IMR-90 (cell line): ENCODE results near the gene SLC38A3. TPM values are rescaled to one million over a fixed set of nuclear protein-coding genes. Genes with fewer than 3 reads are reported as not detected.

ENCODE experiments used
- ATAC-seq: fragments of 200-7000 bp; cut with Tn5 transposase; 2 replicates; pipeline ENCODE4 v1.9.1; 2020; ENCODE audit warnings: low read depth, mild to moderate bottlenecking, moderate library complexity
- BruUV-seq: library from RNA; stranded (reverse); fragments of 400-500 nt; replicated peaks from 2 replicates; lab custom pipeline; 2021; lab: Mats Ljungman, UMichigan
- CTCF ChIA-PET: fragments of 300-600 bp; formaldehyde crosslinking; extraction: SDS; loops from one replicate; lab custom pipeline; 2021; ENCODE audit warnings: antibody characterized with exemption; lab: Yijun Ruan, JAX
- POLR2A ChIA-PET: fragments of 300-600 bp; sonication (Branson Sonifier 250); formaldehyde crosslinking; loops from one replicate; lab custom pipeline; 2022; ENCODE audit warnings: antibody characterized with exemption; ENCODE audit not compliant: unreplicated experiment; lab: Charles Lee
- DNase-seq: peaks from one replicate; pipeline ENCODE4 v3.0.0; 2013
- H2AFZ ChIP-seq: replicated peaks from 2 replicates; pipeline ENCODE3; 2013; ENCODE audit warnings: low read length, mild to moderate bottlenecking; ENCODE audit not compliant: poor library complexity
- H2AK5ac ChIP-seq: 2 replicates; pipeline ENCODE4 v1.6.1; 2013; ENCODE audit warnings: low read depth, low read length, inconsistent platforms
- H2AK9ac ChIP-seq: replicated peaks from 2 replicates; pipeline ENCODE3; 2013; ENCODE audit warnings: mild to moderate bottlenecking, low read depth, low read length, moderate library complexity; ENCODE audit not compliant: poor library complexity
- H2BK120ac ChIP-seq: 2 replicates; pipeline ENCODE4 v1.6.1; 2013; ENCODE audit warnings: low read depth, low read length, inconsistent platforms
- H2BK15ac ChIP-seq: 3 replicates; pipeline ENCODE4 v1.6.1; 2013; ENCODE audit warnings: low read depth, low read length, inconsistent platforms
- H2BK20ac ChIP-seq: 2 replicates; pipeline ENCODE4 v1.6.1; 2013; ENCODE audit warnings: low read depth, mild to moderate bottlenecking, inconsistent platforms, low read length, moderate library complexity
- H2BK5ac ChIP-seq: 2 replicates; pipeline ENCODE4 v1.6.1; 2013; ENCODE audit warnings: mild to moderate bottlenecking, low read depth, low read length, inconsistent platforms; ENCODE audit not compliant: poor library complexity, severe bottlenecking
- H3K14ac ChIP-seq: replicated peaks from 2 replicates; pipeline ENCODE4 v1.6.1; 2013; ENCODE audit warnings: low read depth, low read length, inconsistent platforms
- H3K18ac ChIP-seq: 2 replicates; pipeline ENCODE4 v1.6.1; 2013; ENCODE audit warnings: low read depth, low read length, control low read depth
- H3K23ac ChIP-seq: 2 replicates; pipeline ENCODE4 v1.6.1; 2013; ENCODE audit warnings: low read depth, low read length, inconsistent platforms
- H3K27ac ChIP-seq: 2 replicates; pipeline ENCODE4 v1.5.1; 2013; ENCODE audit warnings: mild to moderate bottlenecking, control low read depth, low read length; ENCODE audit not compliant: insufficient read depth
- H3K27me3 ChIP-seq: 2 replicates; pipeline ENCODE4 v1.6.1; 2013; ENCODE audit warnings: low read length; ENCODE audit not compliant: control insufficient read depth, insufficient read depth
- H3K36me3 ChIP-seq: 2 replicates; pipeline ENCODE4 v1.6.1; 2013; ENCODE audit warnings: low read length, mixed read lengths; ENCODE audit not compliant: control insufficient read depth, insufficient read depth
- H3K4ac ChIP-seq: 2 replicates; pipeline ENCODE4 v1.6.1; 2013; ENCODE audit warnings: low read depth, low read length, inconsistent platforms
- H3K4me1 ChIP-seq: 2 replicates; pipeline ENCODE4 v1.6.1; 2013; ENCODE audit warnings: low read length, mixed read lengths; ENCODE audit not compliant: control insufficient read depth, insufficient read depth
- H3K4me2 ChIP-seq: 2 replicates; pipeline ENCODE4 v1.6.1; 2013; ENCODE audit warnings: low read depth, mild to moderate bottlenecking, control low read depth, low read length, moderate library complexity
- H3K4me3 ChIP-seq: 2 replicates; pipeline ENCODE4 v1.5.1; 2013; ENCODE audit warnings: low read depth, mild to moderate bottlenecking, control low read depth, low read length, moderate library complexity; ENCODE audit not compliant: insufficient read depth
- H3K56ac ChIP-seq: 2 replicates; pipeline ENCODE4 v1.6.1; 2013; ENCODE audit warnings: low read length, inconsistent platforms; ENCODE audit not compliant: insufficient read depth; ENCODE audit errors: extremely low read depth
- H3K79me1 ChIP-seq, 2 experiments: 2 replicates each; pipeline ENCODE4 v1.6.1; 2013; ENCODE audit warnings: low read length in 2 of 2, inconsistent platforms in 1 of 2, low read depth in 1 of 2
- H3K9ac ChIP-seq: 2 replicates; pipeline ENCODE4 v1.6.1; 2013; ENCODE audit warnings: low read depth, low read length, control low read depth
- H3K9me1 ChIP-seq: 2 replicates; pipeline ENCODE4 v1.6.1; 2013; ENCODE audit warnings: low read length, inconsistent platforms; ENCODE audit not compliant: insufficient read depth
- H3K9me3 ChIP-seq: 2 replicates; pipeline ENCODE4 v1.6.1; 2013; ENCODE audit warnings: low read length; ENCODE audit not compliant: control insufficient read depth, insufficient read depth
- H4K20me1 ChIP-seq: 2 replicates; pipeline ENCODE4 v1.6.1; 2013; ENCODE audit warnings: low read length, inconsistent platforms; ENCODE audit not compliant: insufficient read depth
- H4K5ac ChIP-seq: 2 replicates; pipeline ENCODE4 v1.6.1; 2013; ENCODE audit warnings: mild to moderate bottlenecking, low read depth, low read length, control low read depth
- H4K8ac ChIP-seq, 2 experiments: 2 replicates each; pipeline ENCODE4 v1.6.1; 2013; ENCODE audit warnings: low read depth in 2 of 2, low read length in 2 of 2, control low read depth in 1 of 2, inconsistent platforms in 1 of 2
- H4K91ac ChIP-seq: 2 replicates; pipeline ENCODE4 v1.6.1; 2013; ENCODE audit warnings: low read depth, low read length, inconsistent platforms; ENCODE audit not compliant: insufficient read depth
- BHLHE40 ChIP-seq: fragments of 150-350 bp; IDR thresholded peaks from 2 replicates; pipeline ENCODE4 v1.6.1; 2016; ENCODE audit warnings: mild to moderate bottlenecking, low read depth, low read length
- CEBPB ChIP-seq: IDR thresholded peaks from 2 replicates; pipeline ENCODE4 v1.6.1; 2012; ENCODE audit warnings: low read depth, low read length, improper control_type of control experiment
- CHD1 ChIP-seq: IDR thresholded peaks from 2 replicates; pipeline ENCODE4 v1.6.1; 2012; ENCODE audit warnings: low read depth, low read length, improper control_type of control experiment
- FOS ChIP-seq: fragments of 150-350 bp; IDR thresholded peaks from 2 replicates; pipeline ENCODE4 v1.6.1; 2016; ENCODE audit warnings: low read depth, low read length
- MAFK ChIP-seq: IDR thresholded peaks from 2 replicates; pipeline ENCODE4 v1.6.1; 2012; ENCODE audit warnings: low read depth, low read length, improper control_type of control experiment
- MAZ ChIP-seq: IDR thresholded peaks from 2 replicates; pipeline ENCODE4 v1.6.1; 2012; ENCODE audit warnings: low read depth, mild to moderate bottlenecking, low read length, improper control_type of control experiment, moderate library complexity, borderline replicate concordance
- MXI1 ChIP-seq: IDR thresholded peaks from 2 replicates; pipeline ENCODE4 v1.6.1; 2012; ENCODE audit warnings: low read depth, mild to moderate bottlenecking, low read length, moderate library complexity, borderline replicate concordance
- NFE2L2 ChIP-seq: fragments of 150-350 bp; IDR thresholded peaks from 2 replicates; pipeline ENCODE4 v1.6.1; 2016; ENCODE audit warnings: low read depth, mild to moderate bottlenecking, low read length
- POLR2A ChIP-seq: IDR thresholded peaks from 2 replicates; pipeline ENCODE4 v1.6.1; 2012; ENCODE audit warnings: mild to moderate bottlenecking, low read depth, low read length
- RAD21 ChIP-seq: IDR thresholded peaks from 2 replicates; pipeline ENCODE4 v1.6.1; 2012; ENCODE audit warnings: low read length, improper control_type of control experiment
- RCOR1 ChIP-seq: IDR thresholded peaks from 2 replicates; pipeline ENCODE4 v1.6.1; 2012; ENCODE audit warnings: mild to moderate bottlenecking, low read length, improper control_type of control experiment; ENCODE audit not compliant: insufficient replicate concordance
- RFX5 ChIP-seq: IDR thresholded peaks from 2 replicates; pipeline ENCODE4 v1.8.0; 2012; ENCODE audit warnings: low read depth, mild to moderate bottlenecking, low read length, moderate library complexity
- SMC3 ChIP-seq: fragments of 150-350 bp; IDR thresholded peaks from 2 replicates; pipeline ENCODE4 v1.6.1; 2016; ENCODE audit warnings: low read depth, mild to moderate bottlenecking, antibody characterized with exemption, low read length, moderate library complexity
- USF2 ChIP-seq: fragments of 150-350 bp; IDR thresholded peaks from 2 replicates; pipeline ENCODE4 v1.6.1; 2017; ENCODE audit warnings: mild to moderate bottlenecking, antibody characterized with exemption, low read length, low read depth
- WGBS, 2 experiments: methylation state at CpG; one replicate each; pipeline versions ENCODE4 v1.1.5 to v1.1.7; 2013; ENCODE audit warnings: missing lambda C conversion rate in 2 of 2; ENCODE audit not compliant: insufficient read length in 1 of 2; ENCODE audit errors: extremely low coverage in 2 of 2; 5-methylcytosine and 5-hydroxymethylcytosine counted together
- dilution Hi-C: fragments of 300-500 bp; cut with HindIII; formaldehyde crosslinking; loops from one replicate; pipeline ENCODE4 v1.14.3; 2018; ENCODE audit warnings: low sequenced_read_pairs; ENCODE audit not compliant: unreplicated experiment
- in situ Hi-C: fragments of 300-500 bp; cut with MboI; formaldehyde crosslinking; loops from 3 replicates; pipeline ENCODE4 v1.14.3; 2019; ENCODE audit warnings: low sequenced_read_pairs, inconsistent platforms, mixed read lengths
- intact Hi-C: fragments of 100-400 bp; cut with micrococcal nuclease; formaldehyde crosslinking; loops from 2 replicates; pipeline ENCODE4 v1.10.0; 2022
- polyA plus RNA-seq, 3 experiments: library from polyadenylated mRNA; depleted of rRNA; stranded (reverse); fragments of >200 nt; gene quantifications; 2 replicates each; pipeline ENCODE4 v1.2.3, GENCODE V29; 2012; ENCODE audit warnings: low replicate concordance in 1 of 3
- total RNA-seq: library from RNA; depleted of rRNA; stranded (reverse); fragments of >200 nt; gene quantifications from 2 replicates; pipeline ENCODE4 v1.2.3, GENCODE V29; 2012
- TF ChIP-seq, protein P1 (sequence below): conservative IDR thresholded peaks from 2 replicates; pipeline ENCODE4 v1.5.1; 2012; ENCODE audit warnings: mild to moderate bottlenecking, low read depth, low read length, improper control_type of control experiment
- TF ChIP-seq, protein P2 (sequence below): fragments of 150-350 bp; IDR thresholded peaks from 2 replicates; pipeline ENCODE4 v1.6.1; 2016; ENCODE audit warnings: low read depth, mild to moderate bottlenecking, low read length, moderate library complexity, borderline replicate concordance

SLC38A3 gene
- total and polyA plus RNA-seq, 2 of the 4 experiments (the other 2 are of a cell fraction), result 0.12 to 0.36 TPM

DNA sequence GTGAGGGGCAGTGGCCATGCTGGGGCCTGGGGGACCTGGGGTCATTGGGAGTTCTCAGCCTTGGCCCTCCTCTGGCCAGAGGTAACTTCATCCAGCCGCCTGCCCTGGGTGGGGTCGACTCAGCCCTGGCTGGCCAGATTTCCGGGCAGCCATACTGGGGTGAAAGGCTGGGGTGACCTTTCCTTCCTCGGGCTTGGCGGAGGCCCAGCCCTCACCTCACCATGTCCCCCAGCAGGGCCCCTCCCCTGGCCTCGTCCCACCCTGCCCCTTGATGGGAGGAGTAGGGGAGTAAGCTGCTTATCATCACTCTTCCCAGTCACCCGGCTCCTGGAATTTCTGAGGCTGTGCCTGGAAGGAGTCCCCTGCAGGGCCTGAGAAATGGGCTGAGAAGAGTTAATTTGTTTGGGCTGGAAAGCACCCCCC is 44.5 kb upstream of the SLC38A3 start:
- H2BK15ac ChIP-seq, result no peak overlapping the region
- TF ChIP-seq NFE2L2 (no peak), RAD21 (no peak), MAZ (no peak), RFX5 (no peak), CEBPB (no peak), FOS (no peak), RCOR1 (no peak), CHD1 (no peak), MXI1 (no peak), BHLHE40 (no peak), USF2 (no peak), POLR2A (no peak), SMC3 (no peak), MAFK (no peak)
- TF ChIP-seq, protein P1, sequence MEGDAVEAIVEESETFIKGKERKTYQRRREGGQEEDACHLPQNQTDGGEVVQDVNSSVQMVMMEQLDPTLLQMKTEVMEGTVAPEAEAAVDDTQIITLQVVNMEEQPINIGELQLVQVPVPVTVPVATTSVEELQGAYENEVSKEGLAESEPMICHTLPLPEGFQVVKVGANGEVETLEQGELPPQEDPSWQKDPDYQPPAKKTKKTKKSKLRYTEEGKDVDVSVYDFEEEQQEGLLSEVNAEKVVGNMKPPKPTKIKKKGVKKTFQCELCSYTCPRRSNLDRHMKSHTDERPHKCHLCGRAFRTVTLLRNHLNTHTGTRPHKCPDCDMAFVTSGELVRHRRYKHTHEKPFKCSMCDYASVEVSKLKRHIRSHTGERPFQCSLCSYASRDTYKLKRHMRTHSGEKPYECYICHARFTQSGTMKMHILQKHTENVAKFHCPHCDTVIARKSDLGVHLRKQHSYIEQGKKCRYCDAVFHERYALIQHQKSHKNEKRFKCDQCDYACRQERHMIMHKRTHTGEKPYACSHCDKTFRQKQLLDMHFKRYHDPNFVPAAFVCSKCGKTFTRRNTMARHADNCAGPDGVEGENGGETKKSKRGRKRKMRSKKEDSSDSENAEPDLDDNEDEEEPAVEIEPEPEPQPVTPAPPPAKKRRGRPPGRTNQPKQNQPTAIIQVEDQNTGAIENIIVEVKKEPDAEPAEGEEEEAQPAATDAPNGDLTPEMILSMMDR, result no peak
- TF ChIP-seq, protein P2, sequence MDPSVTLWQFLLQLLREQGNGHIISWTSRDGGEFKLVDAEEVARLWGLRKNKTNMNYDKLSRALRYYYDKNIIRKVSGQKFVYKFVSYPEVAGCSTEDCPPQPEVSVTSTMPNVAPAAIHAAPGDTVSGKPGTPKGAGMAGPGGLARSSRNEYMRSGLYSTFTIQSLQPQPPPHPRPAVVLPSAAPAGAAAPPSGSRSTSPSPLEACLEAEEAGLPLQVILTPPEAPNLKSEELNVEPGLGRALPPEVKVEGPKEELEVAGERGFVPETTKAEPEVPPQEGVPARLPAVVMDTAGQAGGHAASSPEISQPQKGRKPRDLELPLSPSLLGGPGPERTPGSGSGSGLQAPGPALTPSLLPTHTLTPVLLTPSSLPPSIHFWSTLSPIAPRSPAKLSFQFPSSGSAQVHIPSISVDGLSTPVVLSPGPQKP, result no peak
- H2AK5ac ChIP-seq, result no peak overlapping the region; the same call in 1 of the 2 replicates
- H3K56ac ChIP-seq, result no peak overlapping the region
- no peak overlapping the region for H2BK5ac ChIP-seq
- DNase-seq, result no peak
- no peaks in the 10 kb centered on the region for H3K27me3 ChIP-seq
- H3K23ac ChIP-seq, result no peak overlapping the region
- H2AFZ ChIP-seq, result no peak overlapping the region
- H3K9me3 ChIP-seq, result no peaks in the 10 kb centered on the region
- H2AK9ac ChIP-seq, result no peak overlapping the region
- POLR2A ChIA-PET, result no interaction called here
- no peak overlapping the region for H3K4ac ChIP-seq
- H3K79me1 ChIP-seq, result peaks cover 14 to 77% of the 10 kb centered on the region in 2 experiments; a peak in 3 of 4 replicates
- H3K4me1 ChIP-seq, result peaks cover 50% of the 10 kb centered on the region
- no CpG with 5 or more reads among the region's 7 CpGs for WGBS, 2 experiments
- no peak overlapping the region for H2BK20ac ChIP-seq
- peaks cover 20% of the 10 kb centered on the region for H3K9me1 ChIP-seq
- H4K91ac ChIP-seq, result no peak overlapping the region
- H4K8ac ChIP-seq, result no peak overlapping the region
- H3K14ac ChIP-seq, result no peak overlapping the region
- H3K18ac ChIP-seq, result no peak overlapping the region
- no peak for ATAC-seq
- no peak overlapping the region for H3K9ac ChIP-seq
- in situ Hi-C loops, result no loop called here
- H3K36me3 ChIP-seq, result peaks cover 14% of the 10 kb centered on the region; the same call in 1 of the 2 replicates
- CTCF ChIA-PET, result no interaction called here
- H4K20me1 ChIP-seq, result 0 out of 2 replicates have a peak, but pooled peaks cover 8% of the 10 kb centered on the region
- H3K4me3 ChIP-seq, result no peak overlapping the region
- no peak overlapping the region for H2BK120ac ChIP-seq
- no peak overlapping the region for H3K4me2 ChIP-seq
- no TSS peak for BruUV-seq
- dilution Hi-C loops, result no loop called here
- intact Hi-C loops, result no loop called here
- H4K5ac ChIP-seq, result no peak overlapping the region
- no peak overlapping the region for H3K27ac ChIP-seq
